H1 (cell line): ENCODE measurements around the gene VAX1. TPM values are rescaled to one million over a fixed set of nuclear protein-coding genes. Genes with fewer than 3 reads are reported as not detected.

Experiments
- BACH1 ChIP-seq: IDR thresholded peaks from 2 replicates; pipeline ENCODE4 v1.6.1; 2012; ENCODE audit warnings: low read length, improper control_type of control experiment
- CBX5 ChIP-seq: fragments of 300-800, 300-1000 bp; sonication (generic); IDR thresholded peaks from 2 replicates; pipeline ENCODE4 v1.7.1; 2016; ENCODE audit warnings: antibody characterized with exemption, low read length, low read depth
- CHD1 ChIP-seq: IDR thresholded peaks from 2 replicates; pipeline ENCODE4 v1.6.1; 2012; ENCODE audit warnings: low read depth, low read length, improper control_type of control experiment
- CTBP2 ChIP-seq: IDR thresholded peaks from 2 replicates; pipeline ENCODE4 v1.7.0; 2011; ENCODE audit warnings: borderline replicate concordance, mild to moderate bottlenecking, moderate library complexity, mixed read lengths, low read length; ENCODE audit not compliant: insufficient read depth, insufficient read length
- EZH2 ChIP-seq: fragments of 200-600 bp; sonication (generic); IDR thresholded peaks from 2 replicates; pipeline ENCODE4 v1.7.1; 2012; ENCODE audit warnings: low read depth, mild to moderate bottlenecking, moderate library complexity, low read length, inconsistent platforms; ENCODE audit not compliant: severe bottlenecking
- GABPA ChIP-seq: IDR thresholded peaks from 2 replicates; pipeline ENCODE4 v1.6.1; 2011; ENCODE audit warnings: mild to moderate bottlenecking, low read length, moderate library complexity, borderline replicate concordance; ENCODE audit not compliant: insufficient read depth
- RAD21 ChIP-seq, 2 experiments: IDR thresholded peaks in 1 of 2; conservative IDR thresholded peaks in 1 of 2; 2 replicates each; pipeline ENCODE4 v1.6.1; 2011; ENCODE audit warnings: low read depth in 2 of 2, low read length in 2 of 2, improper control_type of control experiment in 1 of 2, inconsistent platforms in 1 of 2, mild to moderate bottlenecking in 1 of 2, moderate library complexity in 1 of 2
- SP4 ChIP-seq: IDR thresholded peaks from 2 replicates; pipeline ENCODE4 v1.6.1; 2012; ENCODE audit warnings: low read length, inconsistent platforms
- SUZ12 ChIP-seq: fragments of 200-600 bp; sonication (generic); IDR thresholded peaks from 2 replicates; pipeline ENCODE4 v1.6.1; 2012; ENCODE audit warnings: mild to moderate bottlenecking, inconsistent platforms, low read length, moderate library complexity, mixed read lengths
- TAF7 ChIP-seq: optimal IDR thresholded peaks from 2 replicates; pipeline ENCODE3; 2011; ENCODE audit warnings: low read depth, mild to moderate bottlenecking, inconsistent platforms, low read length, moderate library complexity, borderline replicate concordance
- TCF12 ChIP-seq: IDR thresholded peaks from 2 replicates; pipeline ENCODE4 v1.6.1; 2011; ENCODE audit warnings: low read depth, mild to moderate bottlenecking, low read length
- YY1 ChIP-seq: IDR thresholded peaks from 2 replicates; pipeline ENCODE4 v1.6.1; 2011; ENCODE audit warnings: low read depth, mild to moderate bottlenecking, low read length
- polyA plus RNA-seq, 7 experiments: library from polyadenylated mRNA; depleted of rRNA in 3 of 7; stranded (reverse) in 5 of 7; unstranded in 2 of 7; fragments of >200 nt in 5 of 7; fragments of 200-250 nt in 2 of 7; gene quantifications; 1 replicate in 5 of 7; 2 replicates in 1 of 7; 4 replicates in 1 of 7; pipeline versions ENCODE4 v1.2.1 to v1.2.3, GENCODE V29; 2011 to 2013; ENCODE audit warnings: missing spikeins in 2 of 7, mixed read lengths in 2 of 7
- total RNA-seq: library from RNA; stranded (reverse); fragmentation: NEBNext Ultra II Directional; extraction: Animal tissue kit (Norgen Biotek cat#: 25700); gene quantifications from 2 replicates; pipeline ENCODE4 v1.2.1, GENCODE V29; 2021
- TF ChIP-seq, protein P1 (sequence below), 3 experiments: IDR thresholded peaks; 1 replicate in 2 of 3; 2 replicates in 1 of 3; pipeline versions ENCODE4 v1.5.1 to v1.6.1; 2011; ENCODE audit warnings: low read length in 3 of 3, mild to moderate bottlenecking in 3 of 3, inconsistent platforms in 2 of 3, low read depth in 1 of 3, moderate library complexity in 1 of 3; ENCODE audit not compliant: insufficient read depth in 1 of 3; ENCODE audit errors: control extremely low read depth in 1 of 3

VAX1 gene
- total and polyA plus RNA-seq, 2 of the 8 experiments (the other 6 are each of a cell fraction or from before 2014, with no cell fraction given): not detected

DNA sequence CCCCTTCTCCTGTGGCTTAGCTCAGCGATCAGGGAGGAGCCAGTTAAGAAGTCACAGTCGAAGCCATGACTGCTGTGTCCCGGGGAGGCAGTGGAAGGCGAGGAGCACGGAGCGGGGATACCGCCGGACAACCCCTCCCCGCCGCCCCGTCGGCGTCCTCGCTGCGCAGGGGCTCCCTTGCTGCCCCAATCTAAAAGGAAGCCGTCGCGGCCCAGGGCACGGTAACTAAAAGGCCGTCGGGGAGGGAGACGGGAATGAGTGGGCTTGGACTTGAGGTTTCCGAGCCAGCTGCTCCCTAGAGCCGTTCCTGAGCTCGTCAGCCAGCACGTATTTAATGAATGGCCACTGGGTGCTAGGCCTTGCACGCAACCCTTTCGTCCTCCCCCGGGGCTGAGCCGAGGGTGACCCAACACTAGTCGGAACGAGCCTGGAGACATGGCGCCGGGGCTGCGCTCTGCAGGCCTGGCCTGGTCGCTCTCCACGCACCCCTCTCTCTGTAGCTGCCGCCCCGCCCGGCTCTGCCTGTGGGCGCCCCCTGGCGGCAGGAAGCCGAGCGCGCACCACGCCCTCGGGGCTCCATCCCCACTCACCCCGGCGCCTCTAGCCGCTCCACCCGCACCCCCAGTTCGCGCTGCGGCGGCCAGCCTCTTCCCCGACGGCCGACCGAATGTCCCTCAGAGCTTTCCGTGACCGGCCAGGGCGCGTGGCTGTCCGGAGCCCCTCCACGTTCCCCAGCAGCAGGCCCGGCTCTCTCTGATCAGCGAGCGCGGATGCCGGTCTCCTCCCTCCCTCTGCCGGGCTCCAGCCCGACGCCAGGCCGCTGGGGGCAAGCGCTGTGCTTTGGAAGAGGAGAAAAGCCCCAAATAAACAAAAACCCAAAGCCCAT lies 30.0 kb upstream of the VAX1 start (continued):
- TF ChIP-seq EZH2 (peak; percentile 77), TAF7 (peak; percentile 24), YY1 (peak; percentile 66; the same call in 1 of the 2 replicates), BACH1 (peak; percentile 26; the same call in 1 of the 2 replicates), GABPA (peak; percentile 47; the same call in 1 of the 2 replicates), RAD21 (IDR thresholded peaks at IDR 0.05 in 1 of 2, conservative IDR thresholded peaks at IDR 0.05 in 1 of 2; ENCODE audit: low read depth in 2 of 2, low read length in 2 of 2) (peak; percentile 52 to 61; a peak in 3 of 4 replicates), CTBP2 (peak; percentile 35), CBX5 (no peak), CHD1 (no peak), SUZ12 (peak; percentile 94), SP4 (no peak), TCF12 (0 out of 2 replicates have a peak, but pooled peaks have one; percentile 41)
- TF ChIP-seq, protein P1, sequence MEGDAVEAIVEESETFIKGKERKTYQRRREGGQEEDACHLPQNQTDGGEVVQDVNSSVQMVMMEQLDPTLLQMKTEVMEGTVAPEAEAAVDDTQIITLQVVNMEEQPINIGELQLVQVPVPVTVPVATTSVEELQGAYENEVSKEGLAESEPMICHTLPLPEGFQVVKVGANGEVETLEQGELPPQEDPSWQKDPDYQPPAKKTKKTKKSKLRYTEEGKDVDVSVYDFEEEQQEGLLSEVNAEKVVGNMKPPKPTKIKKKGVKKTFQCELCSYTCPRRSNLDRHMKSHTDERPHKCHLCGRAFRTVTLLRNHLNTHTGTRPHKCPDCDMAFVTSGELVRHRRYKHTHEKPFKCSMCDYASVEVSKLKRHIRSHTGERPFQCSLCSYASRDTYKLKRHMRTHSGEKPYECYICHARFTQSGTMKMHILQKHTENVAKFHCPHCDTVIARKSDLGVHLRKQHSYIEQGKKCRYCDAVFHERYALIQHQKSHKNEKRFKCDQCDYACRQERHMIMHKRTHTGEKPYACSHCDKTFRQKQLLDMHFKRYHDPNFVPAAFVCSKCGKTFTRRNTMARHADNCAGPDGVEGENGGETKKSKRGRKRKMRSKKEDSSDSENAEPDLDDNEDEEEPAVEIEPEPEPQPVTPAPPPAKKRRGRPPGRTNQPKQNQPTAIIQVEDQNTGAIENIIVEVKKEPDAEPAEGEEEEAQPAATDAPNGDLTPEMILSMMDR (IDR thresholded peaks at IDR 0.05; ENCODE audit: control extremely low read depth in 1 of 3, insufficient read depth in 1 of 3, low read depth in 1 of 3, low read length in 3 of 3): peak; percentile 71 to 88 (median 81)
- TF ChIP-seq, all 59 proteins: peak for 17
